ENCODE results near the gene ACADVL. TPM values are rescaled to one million over a fixed set of nuclear protein-coding genes. Genes with fewer than 3 reads are reported as not detected.
"Not testable (repeated sequence)": the region's sequence is repeated elsewhere in the genome, so short reads cannot be mapped to it uniquely, and the experiment has no call there.

Gene ACADVL
- total RNA-seq, 1 experiment from 2014 or later: 245 TPM

- Histone ChIP-seq H3K27me3 (ENCODE audit: low read length) (no peaks in the 10 kb centered on the region), H4K20me1 (ENCODE audit: insufficient read depth, low read depth, low read length) (no peaks in the 10 kb centered on the region), H2AFZ (ENCODE audit: low read length) (peak overlapping the region; percentile 84; the same call in 1 of the 2 replicates), H3K9ac (ENCODE audit: low read length) (peak overlapping the region; percentile 52), H3K27ac (ENCODE audit: low read length) (no peak overlapping the region), H3K79me2 (ENCODE audit: low read length) (no peaks in the 10 kb centered on the region), H3K36me3 (ENCODE audit: insufficient read depth, low read length) (no peaks in the 10 kb centered on the region), H3K4me1 (ENCODE audit: low read length) (peaks cover 9% of the 10 kb centered on the region), H3K4me2 (ENCODE audit: low read depth, low read length, poor library complexity, severe bottlenecking) (peak overlapping the region; percentile 66), H3K9me3 (ENCODE audit: low read length) (no peaks in the 10 kb centered on the region), H3K9me2 (replicated peaks; ENCODE audit: insufficient read depth, low read length) (no peaks in the 10 kb centered on the region), H3K4me3 (ENCODE audit: low read length) (peak overlapping the region; percentile 56; the same call in 1 of the 2 replicates)
- peak; percentile 85 for DNase-seq
Measured at GRCh38 chr17:7177191-7177953, 42.4 kb upstream of the ACADVL start.

DNA sequence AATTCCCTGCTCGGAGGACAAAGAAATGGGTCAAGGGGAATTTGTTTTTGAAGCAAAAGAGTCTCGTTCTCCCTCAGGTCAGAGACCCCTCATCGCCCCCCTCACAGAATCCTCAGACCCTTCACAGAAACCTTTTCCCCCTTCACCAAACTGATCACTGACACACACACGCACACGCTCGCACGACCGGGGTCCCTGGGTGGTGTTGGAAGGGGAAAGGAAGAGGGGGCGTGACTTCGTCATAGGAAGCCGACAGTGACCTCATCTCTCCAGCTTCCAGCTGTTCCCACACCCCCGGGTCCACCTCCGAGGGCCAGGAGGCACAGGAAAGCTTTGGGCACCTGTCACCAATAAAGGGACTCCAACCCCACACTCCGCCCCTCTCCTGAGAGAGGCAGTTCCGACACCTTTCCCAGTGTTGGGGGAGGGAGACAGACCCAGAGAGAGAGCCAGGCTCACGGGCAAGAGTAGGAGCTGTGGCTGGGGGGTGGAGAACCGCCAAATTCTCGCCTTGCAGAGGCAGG lies 41.7 kb upstream of the ACADVL start:
- H3K79me2 ChIP-seq (ENCODE audit: low read length): no peaks in the 10 kb centered on the region
- no peak for DNase-seq
- H3K27ac ChIP-seq (ENCODE audit: low read length): no peak overlapping the region
- H3K4me1 ChIP-seq (ENCODE audit: low read length): peaks cover 9% of the 10 kb centered on the region
- H3K4me2 ChIP-seq (ENCODE audit: low read depth, low read length, poor library complexity, severe bottlenecking): peak overlapping the region; percentile 66
- no peaks in the 10 kb centered on the region for H3K36me3 ChIP-seq (ENCODE audit: insufficient read depth, low read length)
- H3K27me3 ChIP-seq (ENCODE audit: low read length): no peaks in the 10 kb centered on the region
- no peaks in the 10 kb centered on the region for H4K20me1 ChIP-seq (ENCODE audit: insufficient read depth, low read depth, low read length)
- peak overlapping the region; percentile 52 for H3K9ac ChIP-seq (ENCODE audit: low read length)
- H3K9me3 ChIP-seq (ENCODE audit: low read length): no peaks in the 10 kb centered on the region
- peak overlapping the region; percentile 84; the same call in 1 of the 2 replicates for H2AFZ ChIP-seq (ENCODE audit: low read length)
- no peaks in the 10 kb centered on the region for H3K9me2 ChIP-seq (replicated peaks; ENCODE audit: insufficient read depth, low read length)
- H3K4me3 ChIP-seq (ENCODE audit: low read length): peak overlapping the region; percentile 56; the same call in 1 of the 2 replicates

- Histone ChIP-seq H3K4me2 (ENCODE audit: low read depth, low read length, poor library complexity, severe bottlenecking) (no peak overlapping the region), H4K20me1 (ENCODE audit: insufficient read depth, low read depth, low read length) (no peaks in the 10 kb centered on the region), H3K36me3 (ENCODE audit: insufficient read depth, low read length) (no peaks in the 10 kb centered on the region), H3K79me2 (ENCODE audit: low read length) (no peaks in the 10 kb centered on the region), H3K27me3 (ENCODE audit: low read length) (no peaks in the 10 kb centered on the region), H3K9me3 (ENCODE audit: low read length) (no peaks in the 10 kb centered on the region), H3K4me3 (ENCODE audit: low read length) (no peak overlapping the region), H3K9ac (ENCODE audit: low read length) (no peak overlapping the region), H3K4me1 (ENCODE audit: low read length) (peaks cover 9% of the 10 kb centered on the region), H2AFZ (ENCODE audit: low read length) (no peak overlapping the region), H3K9me2 (replicated peaks; ENCODE audit: insufficient read depth, low read length) (no peaks in the 10 kb centered on the region), H3K27ac (ENCODE audit: low read length) (no peak overlapping the region)
- no peak for DNase-seq
Measured at GRCh38 chr17:7178973-7179316, 40.8 kb upstream of the ACADVL start.

GRCh38 chr17:7179317-7180254 lies 40.2 kb upstream of the ACADVL start, which contains the start of gene ASGR1:
Gene ASGR1 (minus strand): TSS chr17:7179370. CDS start chr17:7178563, 807 bp downstream.
- Histone ChIP-seq H3K4me2 (ENCODE audit: low read depth, low read length, poor library complexity, severe bottlenecking) (peak within 1 kb of the TSS; percentile 66), H3K4me3 (ENCODE audit: low read length) (peak within 1 kb of the TSS; percentile 56; the same call in 1 of the 2 replicates), H3K4me1 (ENCODE audit: low read length) (peaks cover 9% of the 10 kb centered on the region), H3K36me3 (ENCODE audit: insufficient read depth, low read length) (no peaks in the 10 kb centered on the region), H2AFZ (ENCODE audit: low read length) (no peak within 1 kb of the TSS), H3K9me2 (replicated peaks; ENCODE audit: insufficient read depth, low read length) (no peaks in the 10 kb centered on the region), H4K20me1 (ENCODE audit: insufficient read depth, low read depth, low read length) (no peaks in the 10 kb centered on the region), H3K9me3 (ENCODE audit: low read length) (no peaks in the 10 kb centered on the region), H3K79me2 (ENCODE audit: low read length) (no peaks in the 10 kb centered on the region), H3K27ac (ENCODE audit: low read length) (no peak within 1 kb of the TSS), H3K27me3 (ENCODE audit: low read length) (no peaks in the 10 kb centered on the region), H3K9ac (ENCODE audit: low read length) (no peak within 1 kb of the TSS)
- DNase-seq: no peak

DNA sequence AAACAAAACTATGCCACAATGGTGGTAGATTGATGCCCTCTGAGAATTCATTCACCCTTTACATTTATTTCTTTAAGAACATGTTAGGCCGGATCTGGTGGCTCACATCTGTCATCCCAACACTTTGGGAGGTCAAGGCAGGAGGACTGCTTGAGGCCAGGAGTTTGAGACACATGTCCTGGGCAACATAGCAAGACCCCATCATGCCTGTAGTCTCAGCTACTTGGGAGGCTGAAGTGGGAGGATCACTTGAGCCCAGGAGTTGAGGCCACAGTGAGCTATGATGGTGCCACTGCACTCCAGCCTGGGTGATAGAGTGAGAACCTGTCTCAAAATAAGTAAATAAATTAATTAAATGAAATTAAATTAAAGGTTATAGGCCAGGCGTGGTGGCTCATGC lies 37.6 kb upstream of the ACADVL start:
- not testable (repeated sequence) for DNase-seq; H3K4me1 ChIP-seq (ENCODE audit: low read length); H3K9me3 ChIP-seq (ENCODE audit: low read length); H3K36me3 ChIP-seq (ENCODE audit: insufficient read depth, low read length); H3K4me3 ChIP-seq (ENCODE audit: low read length); H2AFZ ChIP-seq (ENCODE audit: low read length); H3K27me3 ChIP-seq (ENCODE audit: low read length); H3K79me2 ChIP-seq (ENCODE audit: low read length); H3K27ac ChIP-seq (ENCODE audit: low read length); H4K20me1 ChIP-seq (ENCODE audit: insufficient read depth, low read depth, low read length); H3K9ac ChIP-seq (ENCODE audit: low read length); H3K9me2 ChIP-seq (replicated peaks; ENCODE audit: insufficient read depth, low read length); H3K4me2 ChIP-seq (ENCODE audit: low read depth, low read length, poor library complexity, severe bottlenecking)

- Histone ChIP-seq H3K27me3 (ENCODE audit: low read length) (no peaks in the 10 kb centered on the region), H3K9me2 (replicated peaks; ENCODE audit: insufficient read depth, low read length) (no peaks in the 10 kb centered on the region), H3K79me2 (ENCODE audit: low read length) (no peaks in the 10 kb centered on the region), H3K27ac (ENCODE audit: low read length) (no peak overlapping the region), H4K20me1 (ENCODE audit: insufficient read depth, low read depth, low read length) (no peaks in the 10 kb centered on the region), H3K4me1 (ENCODE audit: low read length) (no peaks in the 10 kb centered on the region), H3K4me2 (ENCODE audit: low read depth, low read length, poor library complexity, severe bottlenecking) (no peak overlapping the region), H3K9ac (ENCODE audit: low read length) (no peak overlapping the region), H3K4me3 (ENCODE audit: low read length) (no peak overlapping the region), H3K9me3 (ENCODE audit: low read length) (no peaks in the 10 kb centered on the region), H2AFZ (ENCODE audit: low read length) (no peak overlapping the region), H3K36me3 (ENCODE audit: insufficient read depth, low read length) (no peaks in the 10 kb centered on the region)
- DNase-seq: no peak
Measured at GRCh38 chr17:7183433-7184090, 36.2 kb upstream of the ACADVL start.

DNA sequence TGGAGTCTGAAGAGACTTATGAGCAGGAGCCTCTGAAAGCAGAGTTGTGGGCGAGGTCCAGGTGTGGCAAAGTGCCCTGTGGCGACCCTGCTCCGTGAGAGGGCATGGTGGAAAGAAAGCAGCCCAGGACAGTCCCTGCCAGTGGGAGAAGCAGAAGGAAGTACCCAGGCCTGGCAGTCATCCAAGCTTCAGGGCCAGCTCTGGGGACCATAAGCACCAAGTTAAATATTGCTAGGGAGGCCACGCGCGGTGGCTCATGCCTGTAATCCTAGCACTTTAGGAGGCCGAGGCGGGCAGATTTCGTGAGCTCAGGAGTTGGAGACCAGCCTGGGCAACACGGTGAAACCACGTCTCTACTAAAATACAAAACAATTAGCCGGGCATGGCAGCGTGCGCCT lies 35.6 kb upstream of the ACADVL start:
- no peaks in the 10 kb centered on the region for H3K79me2 ChIP-seq (ENCODE audit: low read length)
- no peaks in the 10 kb centered on the region for H3K9me2 ChIP-seq (replicated peaks; ENCODE audit: insufficient read depth, low read length)
- no peak for DNase-seq
- no peaks in the 10 kb centered on the region for H3K36me3 ChIP-seq (ENCODE audit: insufficient read depth, low read length)
- H2AFZ ChIP-seq (ENCODE audit: low read length): no peak overlapping the region
- no peak overlapping the region for H3K4me3 ChIP-seq (ENCODE audit: low read length)
- H3K9ac ChIP-seq (ENCODE audit: low read length): no peak overlapping the region
- no peak overlapping the region for H3K27ac ChIP-seq (ENCODE audit: low read length)
- no peaks in the 10 kb centered on the region for H3K4me1 ChIP-seq (ENCODE audit: low read length)
- H4K20me1 ChIP-seq (ENCODE audit: insufficient read depth, low read depth, low read length): no peaks in the 10 kb centered on the region
- H3K27me3 ChIP-seq (ENCODE audit: low read length): no peaks in the 10 kb centered on the region
- no peaks in the 10 kb centered on the region for H3K9me3 ChIP-seq (ENCODE audit: low read length)
- no peak overlapping the region for H3K4me2 ChIP-seq (ENCODE audit: low read depth, low read length, poor library complexity, severe bottlenecking)
